M059J (cell line): Measurements from ENCODE around the gene PTPRD. TPM values are rescaled to one million over a fixed set of nuclear protein-coding genes. Genes with fewer than 3 reads are reported as not detected.

ENCODE experiments used
- DNase-seq: peaks from one replicate; pipeline ENCODE4 v3.0.0-alpha.2; 2012; ENCODE audit warnings: low read depth
- total RNA-seq: library from RNA; depleted of rRNA; stranded (reverse); fragments of >200 nt; shearing (Covaris generic); gene quantifications from 2 replicates; pipeline ENCODE4 v1.2.3, GENCODE V29; 2014; rRNA removed

Gene PTPRD
- total RNA-seq = 0.12 TPM in 1 of 2 replicates, not detected in the other

DNA sequence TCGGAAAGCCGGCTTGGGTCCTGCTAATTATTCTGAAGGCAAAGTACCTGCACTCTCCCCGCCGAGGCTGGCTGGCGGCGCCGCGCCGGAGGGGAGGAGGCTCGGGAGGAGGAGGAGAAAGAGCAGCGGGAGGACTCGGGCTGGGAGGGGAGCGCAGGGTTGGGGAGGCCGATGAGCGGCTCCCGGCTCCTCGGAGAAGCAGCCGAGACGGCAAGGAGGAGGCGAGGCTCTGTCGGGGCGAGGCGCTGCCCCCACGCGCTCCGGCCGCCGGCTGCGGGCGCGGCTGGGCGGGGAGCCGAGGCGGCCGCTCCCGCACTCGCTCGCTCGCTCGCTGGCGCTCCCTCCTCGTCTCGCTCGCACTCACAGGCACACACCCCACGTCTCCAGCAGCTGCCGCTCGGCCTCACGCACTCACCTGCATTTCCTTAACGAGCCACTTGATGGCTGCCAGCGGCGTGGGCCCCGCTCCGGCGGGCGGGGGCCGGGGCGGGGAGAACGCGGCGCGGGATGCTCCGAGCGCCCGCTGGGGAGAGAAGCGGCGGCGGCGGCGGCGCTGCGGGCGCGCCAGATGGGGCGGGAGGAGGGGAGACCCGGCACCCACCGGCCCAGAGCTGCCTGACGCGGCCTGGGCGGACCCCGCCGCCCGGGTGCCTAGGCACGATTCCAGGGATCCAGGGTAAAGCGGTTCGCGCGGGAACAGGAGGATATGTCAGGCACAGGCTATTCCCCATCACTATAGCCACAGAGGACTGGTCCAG lies at the start of gene PTPRD:
Gene PTPRD (minus strand): TSS at position 362 of the 758 bp plus-strand sequence.
- DNase-seq = peak; percentile 22

DNA sequence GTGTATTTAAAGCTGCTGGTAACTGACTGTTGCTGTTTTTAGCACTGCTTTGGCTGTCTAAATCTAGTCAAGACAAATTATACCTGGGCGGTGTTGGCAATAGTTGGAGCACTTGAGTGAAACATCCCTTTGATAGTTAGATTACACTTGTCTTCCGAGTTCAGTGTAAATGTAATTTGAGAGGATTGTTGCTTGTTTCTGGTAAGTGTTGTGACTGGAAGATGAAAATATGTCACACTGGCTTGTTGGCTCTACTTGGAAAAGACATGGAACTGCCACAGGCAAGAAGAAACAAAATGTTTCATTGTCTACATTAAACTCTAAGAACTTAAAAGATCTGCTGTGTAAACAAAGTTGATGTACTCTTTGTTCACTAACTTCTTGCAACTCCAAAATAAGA lies 49.2 kb upstream of the PTPRD start:
- DNase-seq = no peak

DNA sequence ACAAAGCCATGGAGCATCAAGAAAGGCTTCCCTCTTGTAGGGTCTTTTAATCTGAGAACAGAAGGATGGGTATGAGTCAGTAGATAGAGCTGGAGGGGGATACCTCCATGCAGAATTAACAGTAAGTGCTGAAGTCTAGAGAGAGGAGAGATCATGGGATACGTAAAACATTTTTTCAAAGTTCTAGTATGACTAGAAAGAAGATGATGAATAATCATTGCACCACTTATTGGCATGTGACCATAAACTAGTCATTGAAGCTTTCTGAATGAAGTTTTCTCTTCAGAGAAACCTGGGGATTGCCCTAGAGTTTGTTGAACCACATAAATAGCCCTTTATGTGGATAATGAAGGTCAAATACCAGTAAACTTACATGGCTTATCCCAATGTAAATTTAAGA lies 48.6 kb upstream of the PTPRD start:
- no peak for DNase-seq

DNA sequence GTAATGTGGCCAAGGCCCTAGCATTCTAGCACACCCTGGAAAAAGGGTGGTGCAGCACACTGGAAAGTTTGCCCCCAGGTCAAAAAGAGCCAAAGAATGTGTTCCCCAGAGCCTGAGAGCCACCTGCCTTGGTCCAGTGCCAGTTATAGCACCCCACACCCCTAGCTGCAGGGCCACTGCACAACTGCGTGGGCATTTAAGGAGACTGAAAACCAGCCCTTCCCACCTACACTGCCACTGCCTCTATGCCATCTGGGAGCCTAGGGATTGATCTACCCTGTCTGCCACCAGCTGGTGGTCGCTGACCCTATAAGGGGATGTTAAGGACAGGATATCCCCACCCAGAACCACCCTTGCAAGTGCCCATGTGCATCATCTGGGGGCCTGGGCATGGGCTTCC lies 38.2 kb upstream of the PTPRD start:
- no peak for DNase-seq

DNA sequence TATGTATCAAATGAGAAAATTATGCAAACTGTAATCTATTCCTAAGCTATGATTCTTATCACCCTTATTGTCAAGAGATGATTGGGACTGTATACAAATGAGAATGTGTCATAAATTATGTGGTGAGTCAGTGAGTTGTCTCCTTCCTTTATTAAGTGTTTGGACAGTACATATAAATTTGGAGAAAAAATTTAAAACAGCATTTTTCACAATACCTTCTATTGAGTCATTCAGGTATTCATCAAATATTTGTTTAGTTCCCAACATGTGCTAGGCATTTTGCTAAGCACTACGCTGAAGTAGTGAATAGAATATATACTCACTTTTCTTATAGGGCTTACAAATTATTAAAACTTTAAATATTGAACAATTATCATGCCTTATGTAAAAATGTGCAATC lies 36.3 kb upstream of the PTPRD start:
- DNase-seq = no peak

DNA sequence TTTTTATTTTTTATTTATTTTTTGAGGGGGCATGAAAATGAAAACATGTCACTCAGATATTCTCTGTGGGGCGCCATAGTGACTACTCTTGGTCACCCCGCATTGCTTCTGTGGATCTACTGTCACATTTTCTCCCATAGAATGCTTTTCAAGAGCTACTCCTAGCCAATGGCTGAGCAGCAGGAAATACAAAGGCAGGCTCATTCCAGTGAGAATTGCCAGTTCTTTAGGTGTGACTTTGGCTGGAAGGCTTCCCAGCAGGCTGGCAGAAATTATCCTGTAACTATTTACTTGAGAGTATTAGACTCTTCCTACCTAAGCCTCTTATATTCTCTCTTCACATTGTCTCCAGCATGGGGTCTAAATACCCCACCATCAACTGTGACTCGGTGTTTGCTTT lies 21.0 kb upstream of the PTPRD start:
- no peak for DNase-seq

DNA sequence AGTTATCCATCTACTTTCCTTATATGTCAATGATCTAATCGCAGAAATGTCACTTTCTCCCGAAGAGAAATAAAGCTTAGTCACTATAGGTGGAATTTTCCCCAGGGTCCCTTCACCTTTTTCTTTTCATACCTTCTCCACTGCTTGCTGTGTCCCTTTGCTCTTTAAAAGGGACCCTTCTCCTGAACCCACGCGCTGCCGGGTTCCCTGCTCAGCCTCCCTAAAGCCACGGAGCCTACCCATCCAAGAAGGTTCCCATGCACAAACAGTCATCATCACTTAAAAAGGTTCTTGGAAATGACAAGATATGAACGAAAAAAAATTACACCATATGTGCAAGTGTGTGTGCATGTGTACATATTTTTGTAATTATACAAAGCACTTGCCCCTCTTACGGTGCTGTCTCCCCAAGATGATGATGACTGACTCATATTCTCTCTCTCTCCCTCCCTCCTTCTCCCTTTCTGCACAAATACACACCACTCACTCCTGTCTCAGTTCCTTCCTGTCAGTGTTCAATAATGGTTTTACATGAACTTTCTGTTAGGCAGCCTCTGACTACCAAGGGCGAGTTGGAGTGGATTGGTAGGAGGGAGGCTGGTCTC lies 1.5 kb upstream of the PTPRD start:
- no peak for DNase-seq

DNA sequence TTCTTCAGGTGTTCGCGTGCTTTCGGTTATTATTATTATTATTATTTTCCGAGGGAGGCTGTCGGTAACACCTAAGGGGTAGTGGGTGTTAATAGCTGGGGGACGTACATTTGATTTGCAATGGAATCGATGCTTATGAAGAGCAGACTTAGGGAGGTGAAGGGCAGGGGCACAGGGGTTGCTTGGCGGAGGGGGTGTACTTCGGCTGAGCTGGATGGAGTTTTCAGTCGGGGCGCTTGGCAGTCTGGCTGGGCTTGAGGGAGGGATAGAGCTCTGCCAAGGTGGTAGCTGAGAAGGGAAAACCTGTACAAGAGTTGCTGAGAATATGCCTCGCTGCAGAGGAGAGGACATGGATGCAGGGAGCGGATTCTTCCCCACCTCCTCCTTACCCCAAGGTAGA lies 617 bp upstream of the PTPRD start:
- no peak for DNase-seq

DNA sequence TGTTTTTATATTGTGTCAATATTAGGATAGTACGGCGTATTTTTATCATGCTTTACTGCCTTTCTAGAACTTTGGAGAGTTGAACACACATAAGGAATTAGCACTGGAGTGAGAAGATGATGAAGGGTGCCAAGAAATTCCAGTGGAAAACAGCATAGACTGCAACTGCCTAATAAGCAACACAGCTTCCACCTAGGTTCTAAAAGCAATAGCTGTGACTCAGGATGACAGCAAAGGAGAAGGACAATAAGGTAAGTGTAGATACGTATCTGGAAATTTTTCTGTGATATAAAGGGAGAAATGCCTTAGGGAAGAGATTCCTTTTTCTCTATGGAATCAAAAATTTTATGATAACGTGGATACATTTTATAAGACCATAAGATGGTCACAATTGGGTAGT lies 7.4 kb downstream of the PTPRD start:
- DNase-seq = no peak

DNA sequence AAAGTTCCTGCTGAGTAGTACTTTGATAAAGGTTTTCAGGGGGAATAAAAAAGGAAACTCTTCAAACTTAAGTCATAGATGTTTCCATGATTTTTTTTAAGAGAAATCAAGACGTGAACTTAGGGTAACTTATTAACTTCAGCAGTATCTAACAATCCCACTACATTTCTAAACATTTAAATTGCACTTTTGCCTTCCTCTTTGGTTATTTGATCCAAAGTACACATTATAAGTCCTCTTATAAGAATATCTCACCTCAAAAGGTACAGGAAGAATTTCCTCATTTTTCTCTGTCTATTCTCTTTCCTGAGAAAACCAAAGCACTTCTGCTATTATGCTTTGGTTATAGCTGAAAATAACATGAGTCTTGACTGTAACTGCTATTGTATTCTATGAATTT lies 7.9 kb downstream of the PTPRD start:
- no peak for DNase-seq

DNA sequence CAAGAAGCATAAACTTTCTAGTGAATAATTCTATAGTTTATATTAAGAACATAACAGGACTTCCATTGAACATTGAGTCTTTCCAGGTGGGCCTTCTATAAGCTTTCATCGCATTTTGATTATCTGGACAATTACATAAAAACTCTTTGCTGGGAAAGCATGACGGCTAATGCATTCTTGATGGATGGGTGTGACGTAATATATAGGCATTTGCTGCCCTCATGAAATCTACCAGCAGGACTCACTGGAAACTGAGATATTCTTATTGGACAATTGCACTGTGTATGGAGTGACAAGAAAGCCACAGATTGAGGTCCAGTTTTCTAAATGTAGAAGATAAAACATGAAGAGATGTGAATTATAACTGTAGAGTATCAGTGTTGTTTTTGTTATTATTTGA lies 15.0 kb downstream of the PTPRD start:
- no peak for DNase-seq

DNA sequence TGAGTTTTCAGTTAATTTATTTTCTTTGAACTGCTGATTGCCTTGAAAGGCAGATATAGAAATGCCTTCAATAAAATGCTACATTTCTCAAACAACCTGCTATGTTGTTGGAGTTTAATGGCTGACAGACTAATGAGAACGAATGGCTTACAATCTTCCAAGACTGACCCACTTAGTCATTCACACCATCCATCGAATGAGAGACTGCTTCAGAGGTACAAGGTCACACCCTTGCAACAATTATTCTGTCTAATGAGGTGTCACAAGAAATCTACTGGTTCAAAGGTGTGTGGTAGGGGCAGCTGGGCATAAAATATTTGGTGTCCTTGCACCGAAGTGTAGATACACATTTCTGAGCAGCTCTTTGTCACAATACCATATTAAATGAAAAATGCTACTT lies 18.3 kb downstream of the PTPRD start:
- no peak for DNase-seq

DNA sequence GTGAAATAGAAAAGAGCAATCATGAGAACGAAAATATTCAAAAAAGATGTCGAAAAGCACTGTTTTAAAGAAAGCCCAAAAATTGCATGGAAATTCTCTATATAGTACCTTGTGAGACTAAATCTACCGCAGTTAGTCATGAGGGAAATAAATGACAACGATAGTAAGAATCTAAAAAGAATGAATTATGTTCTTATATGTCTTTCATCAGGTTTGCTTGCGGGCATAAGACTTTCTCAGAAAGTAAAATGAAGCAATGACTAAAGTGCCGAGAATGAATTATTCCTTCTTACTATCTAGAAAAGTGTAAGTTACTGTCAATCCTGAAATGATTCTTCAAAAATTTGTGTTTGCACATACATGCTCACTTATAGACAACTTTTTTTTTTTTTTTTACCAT lies 26.4 kb downstream of the PTPRD start:
- no peak for DNase-seq

DNA sequence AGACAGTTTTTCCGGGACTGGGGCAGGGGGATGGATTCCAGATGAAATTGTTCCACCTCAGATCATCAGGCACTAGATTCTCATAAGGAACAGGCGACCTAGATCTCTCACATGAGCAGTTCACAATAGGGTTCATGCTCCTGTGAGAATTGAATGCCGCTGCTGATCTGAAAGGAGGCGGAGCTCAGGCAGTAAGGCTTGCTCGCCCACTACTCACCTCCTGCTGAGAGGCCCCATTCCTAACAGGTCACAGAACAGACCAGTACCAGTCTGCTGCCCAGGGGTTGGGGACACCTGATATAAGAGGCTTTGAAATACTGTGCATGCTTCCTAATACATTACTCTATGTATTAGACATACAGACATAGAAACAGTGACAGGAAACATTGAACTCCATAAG lies 41.1 kb downstream of the PTPRD start:
- DNase-seq = no peak

DNA sequence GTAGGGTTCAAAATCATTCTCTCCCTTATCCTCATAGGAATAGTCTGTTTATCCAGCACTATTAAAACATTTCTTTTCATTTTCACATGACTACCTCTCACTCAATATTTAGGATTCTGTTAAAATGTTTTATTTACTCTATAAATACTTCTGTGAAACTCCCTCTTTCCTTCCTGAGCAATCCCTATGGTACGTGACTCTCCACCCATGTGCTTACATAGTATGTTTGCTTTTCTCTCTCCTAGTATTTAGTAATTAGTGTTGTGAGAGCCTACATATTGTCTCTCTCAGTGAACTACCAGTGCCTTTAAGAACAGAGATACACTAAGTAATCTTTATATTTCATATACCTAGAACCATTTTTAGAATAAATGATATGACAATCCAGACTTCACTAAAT lies 46.0 kb downstream of the PTPRD start:
- DNase-seq = no peak

DNA sequence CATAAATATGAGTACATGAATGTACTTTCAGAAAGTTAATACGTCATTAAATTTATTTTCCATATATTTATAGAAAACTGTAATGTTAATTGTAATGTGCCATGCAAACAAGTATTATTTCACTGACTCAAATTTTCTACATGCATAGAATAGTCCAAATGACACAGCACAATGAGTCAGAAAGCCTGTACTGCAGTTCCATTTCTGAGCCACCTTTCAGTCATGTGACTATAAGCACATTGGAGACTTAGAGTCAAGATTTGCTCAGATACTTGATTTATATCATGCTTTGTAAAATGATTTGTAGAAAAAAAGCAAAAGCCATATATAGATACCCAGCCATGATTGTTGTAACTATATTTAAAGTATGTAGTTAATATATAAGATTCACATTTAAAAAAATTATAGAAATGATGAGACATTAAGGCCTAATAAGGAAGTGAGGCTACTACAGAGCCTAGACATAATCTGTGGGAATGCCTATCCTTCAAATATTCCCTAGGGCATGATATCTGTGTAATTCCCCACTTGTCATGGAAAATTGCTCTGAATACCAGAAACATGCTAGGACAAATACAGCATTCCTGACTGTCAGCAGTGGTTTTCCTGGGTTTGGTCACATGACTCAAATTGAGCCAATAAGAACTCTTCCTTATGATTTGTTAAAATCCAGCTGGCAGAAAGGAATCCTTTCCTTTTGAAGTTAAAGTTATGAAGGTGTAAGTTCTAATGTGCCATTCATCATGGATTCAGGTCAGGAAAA lies 50.0 kb downstream of the PTPRD start:
- DNase-seq = no peak

DNA sequence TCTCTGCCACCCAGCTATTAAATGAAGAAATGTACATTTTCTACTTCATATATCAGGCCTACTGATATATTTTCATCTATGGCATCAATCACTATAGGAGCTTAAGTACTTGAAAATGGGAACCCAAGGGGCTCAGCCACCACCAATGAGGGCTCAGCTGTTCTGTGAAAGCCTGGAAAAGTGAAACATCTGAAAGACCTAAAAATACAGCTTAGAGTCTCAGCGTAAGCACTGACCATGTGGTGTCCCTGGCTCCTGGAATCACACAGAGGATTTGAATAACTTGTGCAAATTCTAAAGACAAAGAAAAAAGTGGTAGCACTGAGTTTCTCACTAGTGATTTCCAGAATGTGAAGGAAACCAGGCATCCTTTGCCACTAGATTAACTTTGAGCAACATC lies 64.5 kb downstream of the PTPRD start:
- DNase-seq = no peak

DNA sequence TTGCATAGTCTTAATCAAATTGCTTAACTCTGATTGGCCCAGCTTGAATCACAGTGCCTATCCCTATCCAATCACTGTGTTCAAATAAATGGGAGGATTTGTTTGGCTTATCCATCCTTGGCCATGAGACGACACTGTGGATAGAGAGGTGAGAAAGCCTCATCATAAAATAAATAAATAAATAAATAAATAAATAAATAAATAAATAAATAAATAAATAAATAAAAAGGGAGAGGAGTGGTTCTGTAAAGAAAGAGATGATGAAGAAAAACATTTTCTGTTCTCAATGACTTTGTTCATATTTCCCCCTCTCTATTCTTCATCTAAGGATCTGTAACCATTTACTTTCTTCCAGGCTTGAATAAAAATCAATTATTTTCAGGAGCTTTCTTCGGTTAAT lies 74.7 kb downstream of the PTPRD start:
- DNase-seq = no peak

DNA sequence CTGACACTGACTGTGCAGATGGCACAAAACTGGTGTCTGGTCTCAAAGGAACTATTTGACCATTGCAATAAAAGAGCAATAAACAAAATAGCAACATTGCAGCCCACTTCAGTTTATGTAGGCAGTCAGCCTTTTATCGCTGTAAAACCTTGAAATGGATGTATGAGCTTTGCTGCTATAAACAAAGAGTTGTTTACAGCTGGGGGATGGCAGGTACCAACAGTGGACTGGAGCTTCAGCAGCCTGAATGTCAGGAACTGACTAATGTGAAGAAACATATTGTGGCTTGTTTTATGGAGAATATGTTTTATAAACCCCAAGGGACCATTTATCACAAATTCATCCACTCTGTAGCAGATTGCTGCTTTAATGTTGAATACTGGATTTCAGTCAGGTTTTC lies 78.0 kb downstream of the PTPRD start:
- no peak for DNase-seq

DNA sequence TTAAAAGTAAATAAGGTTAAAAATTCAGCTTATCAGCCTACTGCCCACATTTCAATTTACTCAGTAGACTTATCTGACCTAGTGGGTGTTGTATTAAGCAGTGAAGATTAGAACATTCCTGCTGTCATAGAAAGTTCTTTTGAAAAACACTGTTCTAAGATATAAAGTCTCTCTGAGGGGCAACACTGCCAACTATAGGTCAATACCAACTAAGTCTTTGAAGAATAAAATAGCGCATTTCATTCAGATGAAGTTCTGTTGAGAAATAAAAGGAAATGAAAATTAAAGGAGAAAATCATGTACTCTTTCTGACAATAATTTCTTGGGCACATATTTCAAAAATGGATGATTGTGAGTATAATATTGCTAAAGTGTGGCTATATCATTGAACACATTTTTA lies 86.8 kb downstream of the PTPRD start:
- DNase-seq = no peak

DNA sequence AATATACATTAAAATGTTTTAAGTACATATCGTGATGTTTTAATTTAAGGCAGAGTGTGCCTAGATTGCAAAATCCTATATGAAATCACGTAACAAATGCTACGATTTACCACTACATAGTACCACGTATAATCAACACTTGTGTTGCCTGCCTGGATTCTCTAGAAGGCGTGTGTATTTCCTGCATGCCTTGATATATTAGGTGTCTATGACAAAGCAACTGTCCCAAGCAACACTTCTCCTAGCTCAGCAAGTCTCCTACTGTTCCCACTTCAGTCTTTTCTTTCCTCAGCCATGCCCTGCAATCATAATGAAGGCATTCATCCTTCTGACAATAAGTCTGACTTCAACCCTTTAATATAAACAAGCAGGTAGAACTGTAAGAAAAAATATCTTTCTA lies 89.6 kb downstream of the PTPRD start:
- no peak for DNase-seq

DNA sequence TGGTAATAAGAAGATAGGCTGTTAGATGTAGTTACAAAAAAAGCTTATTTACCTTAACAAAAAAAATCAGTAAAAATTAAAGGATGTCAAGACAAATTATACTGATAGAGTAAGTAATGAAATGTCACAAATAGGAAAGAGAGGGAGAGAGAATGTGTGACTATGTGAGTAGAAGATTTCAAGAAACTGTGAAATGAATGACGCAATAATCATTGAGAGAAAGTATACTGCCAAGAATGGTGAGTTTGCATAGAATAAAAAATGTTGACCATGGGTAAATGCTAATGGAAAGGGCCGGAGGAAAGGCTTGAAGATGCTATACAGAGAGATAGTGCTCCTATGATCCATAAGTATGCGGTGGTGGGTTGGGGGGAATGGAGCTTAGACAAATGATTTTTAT lies 100.7 kb downstream of the PTPRD start:
- no peak for DNase-seq

DNA sequence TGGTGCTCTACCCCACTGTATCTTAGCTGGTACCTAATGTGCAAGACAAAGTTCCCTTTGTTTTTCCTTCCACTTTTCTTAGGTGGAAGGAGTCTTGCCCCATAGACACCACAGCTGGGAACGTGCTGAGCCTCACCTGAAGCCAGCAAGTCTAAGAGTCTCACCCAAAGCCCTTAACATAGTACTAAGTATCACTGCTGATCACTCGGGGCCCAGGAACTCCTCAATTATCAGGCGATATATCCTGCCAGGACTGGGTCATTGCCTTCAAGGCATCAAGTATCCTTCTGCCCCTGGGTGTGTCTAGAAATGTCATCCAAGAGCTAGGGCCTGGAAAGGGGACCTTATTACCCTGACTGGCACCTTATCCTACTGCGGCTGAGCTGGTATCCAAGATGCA lies 123.9 kb downstream of the PTPRD start:
- no peak for DNase-seq
